Gastroesophageal sphincter (tissue), 4 donors: ENCODE data around the gene GALNTL6. TPM values are rescaled to one million over a fixed set of nuclear protein-coding genes. Genes with fewer than 3 reads are reported as not detected.
"Not testable (repeated sequence)": the region's sequence is repeated elsewhere in the genome, so short reads cannot be mapped to it uniquely, and the experiment has no call there.

Source experiments
- ATAC-seq: fragments of 150-250 bp; one replicate; pipeline ENCODE4 v1.9.1; 2016; ENCODE audit warnings: mild to moderate bottlenecking, moderate library complexity
- H3K27ac ChIP-seq, 4 donors: fragments of 200-600 bp; sonication (generic) in 3 of 4; 1 replicate in 3 of 4; 2 replicates in 1 of 4; pipeline ENCODE4 v1.5.1; 2016 to 2019
- H3K27me3 ChIP-seq: fragments of 200-600 bp; sonication (generic); one replicate; pipeline ENCODE4 v1.5.1; 2019
- H3K36me3 ChIP-seq, 2 donors: fragments of 200-600 bp; sonication (generic); one replicate each; pipeline ENCODE4 v1.5.1; 2019; ENCODE audit warnings: control low read depth in 1 of 2
- H3K4me1 ChIP-seq, 3 donors: fragments of 200-600 bp; sonication (generic); 1 replicate in 2 of 3; 2 replicates in 1 of 3; pipeline ENCODE4 v1.5.1; 2016 to 2019; ENCODE audit warnings: control low read depth in 2 of 3
- H3K4me3 ChIP-seq, 2 donors: fragments of 200-600 bp; sonication (generic); one replicate each; pipeline ENCODE4 v1.5.1; 2019; ENCODE audit warnings: mild to moderate bottlenecking in 1 of 2, moderate library complexity in 1 of 2
- H3K9me3 ChIP-seq, 3 donors: fragments of 200-600 bp; sonication (generic); one replicate each; pipeline ENCODE4 v1.5.1; 2017 to 2019; ENCODE audit warnings: control low read depth in 2 of 3
- EP300 ChIP-seq: sonication (generic); formaldehyde crosslinking; IDR thresholded peaks from one replicate; pipeline ENCODE4 v1.6.1; 2017; ENCODE audit warnings: antibody characterized with exemption, mild to moderate bottlenecking
- POLR2A ChIP-seq, 2 donors: fragments of 450-650 bp; IDR thresholded peaks; one replicate each; pipeline ENCODE4 v1.6.1; 2017; ENCODE audit warnings: antibody characterized with exemption in 2 of 2, mild to moderate bottlenecking in 2 of 2, moderate library complexity in 1 of 2
- POLR2AphosphoS5 ChIP-seq: sonication (generic); formaldehyde crosslinking; IDR thresholded peaks from one replicate; pipeline ENCODE4 v1.6.1; 2017; ENCODE audit warnings: antibody characterized with exemption
- WGBS, 2 donors: methylation state at CpG; one replicate each; pipeline ENCODE4 v1.1.5; 2018; ENCODE audit warnings: low coverage in 1 of 2; 5-methylcytosine and 5-hydroxymethylcytosine counted together
- total RNA-seq, 4 donors: library from RNA; depleted of rRNA; stranded (reverse); fragments of >200 nt; gene quantifications; one replicate each; pipeline ENCODE4 v1.1.0, GENCODE V29; 2016
- TF ChIP-seq, protein P1 (sequence below), 4 experiments: fragments of 200-600 bp in 2 of 4; fragments of 450-650 bp in 2 of 4; sonication (generic) in 1 of 4; IDR thresholded peaks; one replicate each; pipeline ENCODE4 v1.5.1; 2017 to 2019; ENCODE audit warnings: antibody characterized with exemption in 4 of 4, mild to moderate bottlenecking in 2 of 4, moderate library complexity in 2 of 4

GALNTL6 gene
- total RNA-seq, 4 donors from 2014 or later, result not detected

DNA sequence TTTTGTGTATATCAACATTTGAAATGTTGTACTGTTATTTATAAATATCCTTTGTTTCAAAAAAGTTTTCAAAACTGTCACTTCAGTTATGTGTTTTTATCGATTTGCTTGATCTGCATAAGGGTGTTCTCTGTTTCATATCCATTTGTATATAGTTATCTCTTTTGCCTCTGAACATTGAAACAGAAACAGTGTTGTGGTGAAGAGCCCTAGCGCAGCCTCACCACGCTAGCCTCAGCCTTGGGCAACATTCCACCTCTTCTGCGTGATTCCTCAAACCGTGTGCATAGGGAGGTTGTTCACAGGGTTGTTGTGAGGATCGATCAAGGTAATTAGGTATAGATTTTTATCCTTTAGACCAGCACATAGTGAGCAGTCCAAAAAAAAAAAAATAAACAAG lies 1068.4 kb downstream of the GALNTL6 start:
- Histone ChIP-seq H3K4me1 (no peaks in the 10 kb centered on the region), H3K36me3 (no peaks in the 10 kb centered on the region), H3K27me3 (no peaks in the 10 kb centered on the region), H3K27ac (no peak overlapping the region), H3K4me3 (no peak overlapping the region), H3K9me3 (no peaks in the 10 kb centered on the region)
- 85 to 89% methylated on average over 6 of the region's 6 CpGs for WGBS, 2 donors
- no peak for ATAC-seq
- TF ChIP-seq POLR2AphosphoS5 (no peak), POLR2A (IDR thresholded peaks at IDR 0.05) (no peak), EP300 (no peak)
- TF ChIP-seq, protein P1, sequence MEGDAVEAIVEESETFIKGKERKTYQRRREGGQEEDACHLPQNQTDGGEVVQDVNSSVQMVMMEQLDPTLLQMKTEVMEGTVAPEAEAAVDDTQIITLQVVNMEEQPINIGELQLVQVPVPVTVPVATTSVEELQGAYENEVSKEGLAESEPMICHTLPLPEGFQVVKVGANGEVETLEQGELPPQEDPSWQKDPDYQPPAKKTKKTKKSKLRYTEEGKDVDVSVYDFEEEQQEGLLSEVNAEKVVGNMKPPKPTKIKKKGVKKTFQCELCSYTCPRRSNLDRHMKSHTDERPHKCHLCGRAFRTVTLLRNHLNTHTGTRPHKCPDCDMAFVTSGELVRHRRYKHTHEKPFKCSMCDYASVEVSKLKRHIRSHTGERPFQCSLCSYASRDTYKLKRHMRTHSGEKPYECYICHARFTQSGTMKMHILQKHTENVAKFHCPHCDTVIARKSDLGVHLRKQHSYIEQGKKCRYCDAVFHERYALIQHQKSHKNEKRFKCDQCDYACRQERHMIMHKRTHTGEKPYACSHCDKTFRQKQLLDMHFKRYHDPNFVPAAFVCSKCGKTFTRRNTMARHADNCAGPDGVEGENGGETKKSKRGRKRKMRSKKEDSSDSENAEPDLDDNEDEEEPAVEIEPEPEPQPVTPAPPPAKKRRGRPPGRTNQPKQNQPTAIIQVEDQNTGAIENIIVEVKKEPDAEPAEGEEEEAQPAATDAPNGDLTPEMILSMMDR (IDR thresholded peaks at IDR 0.05), result no peak

DNA sequence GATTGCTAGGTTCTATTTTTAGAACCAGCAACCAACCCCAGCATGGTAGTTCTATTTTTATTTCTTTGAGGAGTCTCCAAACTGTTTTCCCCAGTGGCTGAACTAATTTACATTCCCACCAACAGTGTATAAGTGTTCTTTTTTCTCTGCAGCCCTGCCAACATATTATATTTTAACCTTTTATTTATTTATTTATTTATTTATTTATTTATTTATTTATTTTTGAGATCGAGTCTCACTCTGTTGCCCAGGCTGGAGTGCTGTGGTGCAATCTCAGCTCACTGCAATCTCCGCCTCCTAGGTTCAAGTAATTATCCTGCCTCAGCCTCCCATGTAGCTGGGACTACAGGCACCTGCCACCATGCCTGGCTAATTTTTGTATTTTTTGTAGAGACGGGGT lies 1074.2 kb downstream of the GALNTL6 start:
- not testable (repeated sequence) for H3K4me3 ChIP-seq, H3K4me1 ChIP-seq, H3K27me3 ChIP-seq, H3K27ac ChIP-seq, H3K36me3 ChIP-seq, ATAC-seq
- H3K9me3 ChIP-seq, result peaks cover 0 to 10% (median 0%) of the 10 kb centered on the region in 3 donors
- WGBS, 2 donors, result 100% methylated on average over 3 of the region's 3 CpGs

DNA sequence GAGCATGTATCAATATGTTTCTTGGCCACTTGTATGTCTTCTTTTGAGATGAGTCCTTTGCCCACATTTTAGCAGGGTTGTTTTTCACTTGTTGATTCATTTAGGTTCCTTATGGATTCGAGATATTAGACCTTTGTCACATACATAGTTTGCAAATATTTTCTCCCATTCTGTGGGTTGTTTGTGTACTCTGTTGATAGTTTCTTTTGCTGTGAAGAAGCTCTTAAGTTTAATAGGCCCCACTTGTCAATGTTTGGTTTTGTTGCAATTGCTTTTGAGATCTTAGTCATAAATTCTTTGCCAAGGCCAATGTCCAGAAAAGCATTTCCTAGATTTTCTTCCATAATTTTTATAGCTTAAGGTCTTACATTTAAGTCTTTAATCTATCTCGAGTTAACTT lies 1074.8 kb downstream of the GALNTL6 start:
- H3K36me3 ChIP-seq, result no peaks in the 10 kb centered on the region
- WGBS, 2 donors, result 80 to 100% methylated on average over 1 to 2 of the region's 2 CpGs
- no peaks in the 10 kb centered on the region for H3K27me3 ChIP-seq
- no peak overlapping the region for H3K4me3 ChIP-seq
- ATAC-seq, result no peak
- TF ChIP-seq, protein P1 (IDR thresholded peaks at IDR 0.05), result no peak
- TF ChIP-seq POLR2AphosphoS5 (no peak), POLR2A (IDR thresholded peaks at IDR 0.05) (no peak), EP300 (no peak)
- no peak overlapping the region for H3K27ac ChIP-seq
- H3K9me3 ChIP-seq, result peaks cover 0 to 10% (median 0%) of the 10 kb centered on the region in 3 donors
- H3K4me1 ChIP-seq, result no peaks in the 10 kb centered on the region

DNA sequence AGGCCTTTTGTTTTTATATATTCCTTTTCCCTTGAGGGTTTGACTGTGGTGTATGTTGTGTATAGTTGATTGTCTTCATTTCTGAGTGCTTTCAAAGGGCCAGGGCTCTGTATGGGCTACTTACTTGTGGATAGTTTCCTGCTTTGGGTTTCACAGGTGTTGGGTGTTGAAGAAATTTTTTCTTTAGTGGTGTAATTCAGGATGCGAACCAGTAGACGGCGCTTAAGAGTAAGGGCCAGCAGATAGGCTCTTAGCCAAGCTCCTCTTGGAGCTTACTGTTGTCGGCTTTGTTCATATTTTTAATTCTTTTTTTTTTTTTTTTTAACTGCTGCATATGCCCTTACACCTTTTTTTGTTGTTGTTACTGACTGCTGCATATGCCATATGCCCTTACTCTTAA lies 1079.1 kb downstream of the GALNTL6 start:
- Histone ChIP-seq H3K9me3 (peaks cover 0 to 27% (median 0%) of the 10 kb centered on the region in 3 donors), H3K4me1 (no peaks in the 10 kb centered on the region), H3K36me3 (no peaks in the 10 kb centered on the region), H3K27ac (no peak overlapping the region), H3K27me3 (no peaks in the 10 kb centered on the region), H3K4me3 (no peak overlapping the region)
- no peak for ATAC-seq
- 35 to 43% methylated on average over 4 of the region's 4 CpGs for WGBS, 2 donors
- TF ChIP-seq POLR2A (IDR thresholded peaks at IDR 0.05), result no peak
- TF ChIP-seq, protein P1 (IDR thresholded peaks at IDR 0.05), result no peak
- no peak for TF ChIP-seq POLR2AphosphoS5
- TF ChIP-seq EP300, result no peak

DNA sequence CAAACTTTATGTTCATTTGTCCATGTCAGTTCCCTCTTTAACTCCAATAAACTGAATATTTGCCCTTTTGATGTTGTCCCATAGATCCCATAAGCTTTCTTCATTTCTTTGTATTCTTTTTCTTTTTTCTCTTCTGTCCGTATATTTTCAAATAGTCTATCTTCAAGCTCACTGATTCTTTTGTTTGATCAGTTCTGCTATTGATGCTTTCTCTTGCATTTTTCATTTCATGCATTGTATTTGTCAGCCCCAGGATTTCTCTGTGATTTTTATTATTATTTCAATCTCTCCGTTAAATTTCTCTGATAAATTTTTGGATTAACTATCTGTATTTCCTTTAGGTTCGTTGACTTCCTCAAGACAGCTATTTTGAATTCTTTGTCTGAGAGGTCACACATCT lies 1082.5 kb downstream of the GALNTL6 start:
- no peaks in the 10 kb centered on the region for H3K4me1 ChIP-seq
- H3K4me3 ChIP-seq, result no peak overlapping the region
- H3K36me3 ChIP-seq, result no peaks in the 10 kb centered on the region
- H3K9me3 ChIP-seq, result peaks cover 0 to 26% (median 0%) of the 10 kb centered on the region in 3 donors
- no peak for TF ChIP-seq POLR2A (IDR thresholded peaks at IDR 0.05)
- H3K27me3 ChIP-seq, result no peaks in the 10 kb centered on the region
- no peak overlapping the region for H3K27ac ChIP-seq
- ATAC-seq, result no peak
- WGBS, 2 donors, result 94 to 100% methylated on average over 2 to 3 of the region's 3 CpGs

DNA sequence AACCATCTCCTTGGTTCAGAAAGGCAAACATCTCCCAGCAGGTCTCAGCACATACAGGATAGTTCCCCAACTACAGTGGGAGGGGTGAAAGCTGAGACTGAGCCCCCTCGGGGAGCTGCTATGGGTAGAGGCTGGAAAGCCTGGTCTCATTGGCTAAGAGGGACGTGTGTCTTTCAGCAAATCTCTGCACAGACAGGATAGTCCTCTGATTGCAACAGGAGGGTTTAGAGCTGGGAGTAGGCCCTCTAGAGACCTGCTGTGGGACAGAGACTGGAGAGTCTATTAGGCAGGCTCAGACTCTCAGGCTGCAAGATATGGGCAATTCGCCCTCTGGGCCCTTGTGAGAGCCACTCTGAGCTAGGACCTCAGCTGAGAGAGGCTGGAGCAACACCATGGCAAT lies 1083.8 kb downstream of the GALNTL6 start:
- TF ChIP-seq POLR2AphosphoS5, result no peak
- no peak for TF ChIP-seq POLR2A (IDR thresholded peaks at IDR 0.05)
- TF ChIP-seq, protein P1 (IDR thresholded peaks at IDR 0.05), result no peak
- TF ChIP-seq EP300, result no peak
- no peak overlapping the region for H3K27ac ChIP-seq
- H3K4me1 ChIP-seq, result no peaks in the 10 kb centered on the region
- H3K36me3 ChIP-seq, result no peaks in the 10 kb centered on the region
- no peak for ATAC-seq
- H3K9me3 ChIP-seq, result peaks cover 0 to 19% (median 0%) of the 10 kb centered on the region in 3 donors
- H3K27me3 ChIP-seq, result no peaks in the 10 kb centered on the region
- WGBS, 2 donors, result 80 to 100% methylated on average over 1 of the region's 3 CpGs
- H3K4me3 ChIP-seq, result no peak overlapping the region
